ENCODE results near the gene SEC22A. TPM values are rescaled to one million over a fixed set of nuclear protein-coding genes. Genes with fewer than 3 reads are reported as not detected.

Gene SEC22A
- total RNA-seq, 2 experiments from 2014 or later, result 14.3 to 18.7 TPM

DNA sequence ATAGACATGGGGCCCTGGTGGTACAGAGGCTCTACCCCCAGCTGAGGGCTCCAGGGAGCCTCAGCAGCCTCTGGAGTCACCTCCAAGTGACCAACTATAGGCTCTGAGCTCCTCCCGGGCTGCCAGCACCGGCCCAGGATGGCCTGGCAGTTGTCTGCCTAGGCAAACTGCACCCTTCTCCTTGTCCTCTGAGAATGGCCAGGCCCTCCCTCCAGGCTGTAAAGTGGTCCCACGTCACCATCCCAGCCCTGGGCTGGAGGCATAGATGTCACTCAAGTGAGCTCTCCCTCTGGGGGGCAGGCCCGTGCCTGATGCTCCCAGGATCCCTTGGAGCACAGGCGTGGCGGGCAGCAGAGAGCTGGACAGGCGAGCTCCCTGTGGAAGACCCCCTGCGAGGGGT lies 120.1 kb downstream of the SEC22A start:
- Mint-ChIP-seq H3K36me3 (ENCODE audit: low read depth) (no peaks in the 10 kb centered on the region), H3K9me3 (no peaks in the 10 kb centered on the region), H3K4me3 (no peak overlapping the region), H3K27me3 (ENCODE audit: low read depth) (no peaks in the 10 kb centered on the region), H3K27ac (no peak overlapping the region), H3K4me1 (ENCODE audit: low read depth) (no peaks in the 10 kb centered on the region)
- intact Hi-C loops (cut with micrococcal nuclease), result no loop called here
- DNase-seq, result no peak
- CTCF ChIA-PET, result no interaction called here

DNA sequence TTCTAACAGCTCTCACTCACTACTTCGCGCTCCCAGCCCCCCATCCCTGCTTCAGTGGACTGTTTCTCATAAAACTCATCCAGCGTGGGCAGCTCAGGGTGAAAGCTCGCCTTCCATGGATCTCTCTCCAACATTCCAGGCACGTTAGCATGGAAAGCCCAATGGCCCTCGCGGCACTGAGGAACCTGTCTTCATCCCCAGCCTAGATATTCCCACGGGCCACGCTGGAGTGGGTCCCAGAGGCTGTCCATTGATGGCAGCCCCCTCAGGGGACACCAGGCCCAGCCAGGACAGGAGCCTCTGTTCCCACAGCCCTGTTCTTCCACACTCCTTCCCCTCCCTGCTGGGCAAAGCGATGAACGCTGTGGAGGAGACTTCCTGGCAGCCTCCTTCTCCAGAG lies 121.1 kb downstream of the SEC22A start:
- H3K4me1 Mint-ChIP-seq (ENCODE audit: low read depth), result no peaks in the 10 kb centered on the region
- H3K9me3 Mint-ChIP-seq, result no peaks in the 10 kb centered on the region
- no peaks in the 10 kb centered on the region for H3K36me3 Mint-ChIP-seq (ENCODE audit: low read depth)
- DNase-seq, result no peak
- H3K27ac Mint-ChIP-seq, result no peak overlapping the region
- CTCF ChIA-PET, result interaction anchor here (0.5 to 0.6 kb wide), 2 partner anchors 50 to 864 kb away, joined by 3 to 5 read pairs; no protein-coding TSS in a partner anchor
- no peaks in the 10 kb centered on the region for H3K27me3 Mint-ChIP-seq (ENCODE audit: low read depth)
- intact Hi-C loops (cut with micrococcal nuclease), result no loop called here
- no peak overlapping the region for H3K4me3 Mint-ChIP-seq

Small RNA genes lying within 50 kb of the gene (microRNA-seq; reads per million reads assigned to microRNA genes)
- not detected for gene MIR7110 (ENCODE audit: borderline microRNAs expressed, borderline replicate concordance)

Other genes with a start within 250 kb of the SEC22A start
- not detected for gene SEMA5B, start 174.2 kb upstream of the SEC22A start, total RNA-seq
- gene PDIA5, start 134.9 kb upstream of the SEC22A start, total RNA-seq, result 10 to 100 TPM; 20.7 to 21.2 TPM
- under 1 TPM in 1 of 2 experiments, not detected in 1; 0.10 TPM for gene ADCY5, start 247.1 kb downstream of the SEC22A start, total RNA-seq